AG09319 (cell line): Measurements from ENCODE around the gene XYLT2.
"Not testable (repeated sequence)": the region's sequence is repeated elsewhere in the genome, so short reads cannot be mapped to it uniquely, and the experiment has no call there.

ENCODE experiments used
- DNase-seq: peaks from one replicate; pipeline ENCODE4 v3.0.0-alpha.2; 2010; ENCODE audit warnings: low read depth; ENCODE audit errors: extremely low read depth
- TF ChIP-seq, protein P1 (sequence below): IDR thresholded peaks from 2 replicates; pipeline ENCODE4 v1.5.1; 2011; ENCODE audit warnings: low read depth, mild to moderate bottlenecking, inconsistent platforms, low read length, moderate library complexity

XYLT2 gene

DNA sequence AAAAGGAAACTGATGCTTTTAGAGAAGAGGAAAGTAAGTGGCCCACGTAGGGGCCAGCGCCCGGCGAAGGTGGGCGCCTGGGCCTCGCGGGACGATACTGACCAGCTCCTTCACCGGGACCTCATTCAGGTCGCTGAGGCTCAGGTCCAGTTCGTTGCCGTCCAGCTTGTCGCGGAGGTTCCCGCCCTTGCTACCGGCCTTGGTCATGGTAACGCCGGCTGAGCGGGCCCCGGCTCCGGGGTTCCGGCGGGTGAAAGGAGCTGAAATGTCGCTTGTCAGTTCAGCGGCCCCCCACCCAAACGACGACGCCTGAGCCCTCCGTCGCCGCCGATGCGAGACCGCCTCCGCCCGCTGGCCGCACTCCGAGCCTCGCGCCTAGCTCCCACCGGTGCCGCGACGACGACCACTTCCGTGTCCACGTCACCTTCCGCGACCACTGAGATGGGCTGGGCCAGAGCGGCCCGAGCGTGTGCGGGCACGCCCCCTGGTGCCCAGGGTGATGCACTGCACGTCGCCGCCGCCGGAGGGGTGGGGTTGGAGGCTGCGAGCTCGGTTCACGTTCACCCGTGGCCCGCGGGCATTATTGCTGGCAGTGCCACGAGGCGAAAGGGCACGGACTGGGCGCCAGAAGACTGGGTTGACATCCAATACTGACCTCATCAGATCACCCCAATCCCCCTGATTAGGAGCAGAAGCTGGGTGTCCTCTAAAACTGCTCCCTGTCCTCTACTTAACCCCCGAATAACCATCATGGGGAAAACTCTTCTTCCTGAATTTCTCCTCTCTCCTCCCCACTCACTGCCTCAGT is 51.4 kb downstream of the XYLT2 start, which contains the start of gene LRRC59:
Gene LRRC59 (minus strand): TSS at position 413 of the 808 bp plus-strand sequence. CDS start 206 bp downstream, at position 207.
- peak; percentile 52 for DNase-seq

DNA sequence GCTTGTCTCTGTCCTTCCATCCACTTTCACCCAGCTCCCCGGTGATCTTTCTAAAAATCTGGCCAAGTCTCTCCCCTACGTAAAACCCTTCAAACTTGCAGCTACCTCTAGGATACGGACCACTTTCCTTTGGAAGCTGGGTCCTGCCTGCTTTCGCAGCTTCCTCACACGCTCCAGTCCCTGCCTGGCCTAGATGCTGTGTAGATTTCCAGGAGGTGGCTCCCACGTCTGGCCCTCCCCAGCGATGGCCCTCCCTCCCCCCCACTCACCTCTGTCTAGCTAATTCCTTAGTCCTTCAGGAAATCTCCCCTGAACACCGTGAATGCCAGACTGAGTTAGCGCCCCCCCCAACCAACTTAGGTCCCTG is 52.0 kb downstream of the XYLT2 start:
- TF ChIP-seq, protein P1, sequence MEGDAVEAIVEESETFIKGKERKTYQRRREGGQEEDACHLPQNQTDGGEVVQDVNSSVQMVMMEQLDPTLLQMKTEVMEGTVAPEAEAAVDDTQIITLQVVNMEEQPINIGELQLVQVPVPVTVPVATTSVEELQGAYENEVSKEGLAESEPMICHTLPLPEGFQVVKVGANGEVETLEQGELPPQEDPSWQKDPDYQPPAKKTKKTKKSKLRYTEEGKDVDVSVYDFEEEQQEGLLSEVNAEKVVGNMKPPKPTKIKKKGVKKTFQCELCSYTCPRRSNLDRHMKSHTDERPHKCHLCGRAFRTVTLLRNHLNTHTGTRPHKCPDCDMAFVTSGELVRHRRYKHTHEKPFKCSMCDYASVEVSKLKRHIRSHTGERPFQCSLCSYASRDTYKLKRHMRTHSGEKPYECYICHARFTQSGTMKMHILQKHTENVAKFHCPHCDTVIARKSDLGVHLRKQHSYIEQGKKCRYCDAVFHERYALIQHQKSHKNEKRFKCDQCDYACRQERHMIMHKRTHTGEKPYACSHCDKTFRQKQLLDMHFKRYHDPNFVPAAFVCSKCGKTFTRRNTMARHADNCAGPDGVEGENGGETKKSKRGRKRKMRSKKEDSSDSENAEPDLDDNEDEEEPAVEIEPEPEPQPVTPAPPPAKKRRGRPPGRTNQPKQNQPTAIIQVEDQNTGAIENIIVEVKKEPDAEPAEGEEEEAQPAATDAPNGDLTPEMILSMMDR = no peak
- no peak for DNase-seq

More for the DNA sequence above, 51.4 kb downstream of the XYLT2 start, which contains the start of gene LRRC59:
- TF ChIP-seq, protein P1 = peak; percentile 92

DNA sequence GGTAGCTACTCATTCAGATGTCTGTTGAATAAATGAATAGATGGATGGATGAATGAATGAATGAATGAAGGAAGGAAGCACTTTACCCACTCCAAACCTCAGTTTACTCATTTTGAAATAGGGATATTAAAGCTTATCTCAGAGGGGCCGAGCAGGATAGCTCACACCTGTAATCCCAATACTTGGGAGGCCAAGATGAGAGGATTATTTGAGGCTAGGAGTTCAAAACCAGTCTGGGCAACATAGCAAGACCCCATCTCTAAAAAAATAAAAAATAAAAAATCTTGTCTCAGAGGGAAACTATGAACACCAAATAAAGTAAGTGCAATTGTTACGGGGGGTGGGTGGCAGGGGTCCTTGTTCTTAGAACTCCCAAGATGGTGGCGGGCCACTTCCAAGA is 52.7 kb downstream of the XYLT2 start:
- not testable (repeated sequence) for DNase-seq

DNA sequence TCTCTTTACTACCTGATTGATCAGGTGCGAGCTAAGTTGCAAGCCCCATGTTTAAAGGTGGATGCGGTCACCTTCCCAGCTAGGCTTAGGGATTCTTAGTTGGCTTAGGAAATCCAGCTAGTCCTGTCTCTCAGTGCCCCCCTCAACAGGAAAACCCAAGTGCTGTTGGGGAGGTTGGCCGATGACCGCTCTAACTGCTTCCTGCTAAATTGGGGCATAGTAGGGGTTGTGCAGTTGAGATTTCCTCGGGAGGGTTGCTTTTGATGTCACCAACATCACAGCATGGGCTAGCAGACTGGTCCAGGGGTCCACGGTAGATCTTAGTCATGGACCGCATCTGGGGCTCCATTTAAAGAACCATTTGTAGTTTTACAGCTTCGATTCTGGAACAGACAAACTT is 53.7 kb downstream of the XYLT2 start:
- not testable (repeated sequence) for DNase-seq

DNA sequence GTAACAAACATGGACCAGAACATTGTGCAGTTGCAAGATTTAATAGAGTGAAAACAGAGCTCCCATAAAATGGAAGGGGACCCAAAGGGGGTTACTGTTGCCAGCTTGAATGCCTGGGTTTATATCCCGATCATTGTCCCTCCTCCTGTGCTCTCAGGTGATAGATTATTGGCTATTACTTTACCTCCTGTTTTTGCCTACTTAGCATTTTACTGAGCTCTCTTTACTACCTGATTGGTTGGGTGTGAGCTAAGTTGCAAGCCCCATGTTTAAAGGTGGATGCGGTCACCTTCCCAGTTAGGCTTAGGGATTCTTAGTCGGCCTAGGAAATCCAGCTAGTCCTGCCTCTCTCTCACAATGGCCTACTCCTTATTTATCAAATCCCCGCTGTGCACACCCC is 59.4 kb downstream of the XYLT2 start:
- not testable (repeated sequence) for DNase-seq

DNA sequence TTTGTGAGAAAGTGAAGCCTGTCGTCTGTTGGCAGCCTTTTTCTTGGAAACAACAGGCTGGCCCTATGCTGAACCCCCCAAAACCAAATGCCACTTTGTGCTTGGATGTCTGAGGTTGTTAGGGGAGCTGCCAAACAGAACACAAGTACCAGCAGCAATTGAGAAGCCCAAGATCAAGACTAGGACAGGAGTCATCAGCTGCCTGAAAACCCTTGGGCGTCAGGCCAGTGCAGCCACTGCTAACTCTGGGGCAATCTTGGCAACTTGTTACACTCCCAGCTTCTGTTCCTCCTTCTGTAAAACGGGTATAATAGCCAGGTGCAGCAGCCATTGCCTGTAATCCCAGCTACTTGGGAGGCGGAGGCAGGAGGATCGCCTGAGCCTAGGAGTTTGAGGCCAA is 60.7 kb downstream of the XYLT2 start:
- DNase-seq = no peak
- TF ChIP-seq, protein P1 = no peak

DNA sequence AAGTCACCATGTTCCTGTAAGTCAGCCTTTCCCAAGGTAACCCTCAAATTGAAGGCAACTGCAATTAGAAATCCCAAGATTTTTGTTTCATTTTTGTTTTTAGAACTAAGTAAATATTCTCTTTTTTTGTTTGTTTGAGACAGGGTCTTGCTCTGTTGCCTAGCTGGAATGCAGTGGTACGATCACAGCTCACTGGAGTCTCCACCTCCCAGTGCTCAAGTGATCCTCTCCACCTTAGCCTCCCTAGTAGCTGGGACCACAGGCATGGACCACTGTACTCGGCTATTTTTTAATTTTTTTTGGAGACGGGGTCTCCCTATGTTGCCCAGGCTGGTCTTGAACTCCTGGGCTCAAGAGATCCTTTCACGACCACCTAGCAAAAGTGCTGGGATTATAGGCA is 62.0 kb downstream of the XYLT2 start:
- TF ChIP-seq, protein P1 = no peak
- DNase-seq = no peak
